ENCODE results near the gene PNPLA3.

- TF ChIP-seq POLR2AphosphoS5 (IDR thresholded peaks at IDR 0.05) (no peak), CTCF (IDR thresholded peaks at IDR 0.05) (no peak), EP300 (IDR thresholded peaks at IDR 0.05; ENCODE audit: low read depth) (no peak), POLR2A (IDR thresholded peaks at IDR 0.05) (no peak)
These were observed 57.0 kb downstream of the PNPLA3 start for GRCh38 chr22:43980579-43980978.

Measured in transverse colon (tissue), 4 donors.